Panc1 (cell line): Measurements from ENCODE around the gene TPI1. TPM values are rescaled to one million over a fixed set of nuclear protein-coding genes. Genes with fewer than 3 reads are reported as not detected.

Experiments
- ATAC-seq: fragments of 200-7000 bp; cut with Tn5 transposase; 2 replicates; pipeline ENCODE4 v1.9.1; 2020; ENCODE audit warnings: mild to moderate bottlenecking, moderate library complexity
- BruUV-seq: library from RNA; stranded (reverse); fragments of 400-500 nt; replicated peaks from 2 replicates; lab custom pipeline; 2021; lab: Mats Ljungman, UMichigan
- CTCF ChIA-PET: fragments of 300-600 bp; sonication (Branson Sonifier 250); formaldehyde crosslinking; loops from one replicate; lab custom pipeline; 2022; ENCODE audit warnings: antibody characterized with exemption; lab: Charles Lee
- POLR2A ChIA-PET: fragments of 300-600 bp; sonication (Branson Sonifier 250); formaldehyde crosslinking; loops from one replicate; lab custom pipeline; 2022; ENCODE audit warnings: antibody characterized with exemption; lab: Charles Lee
- DNase-seq: peaks from one replicate; pipeline ENCODE4 v3.0.0-alpha.2; 2010; ENCODE audit warnings: low read depth, low spot score
- H3K27ac ChIP-seq: 2 replicates; pipeline ENCODE4 v1.5.1; 2011; ENCODE audit warnings: mild to moderate bottlenecking, low read length, inconsistent platforms
- H3K27me3 ChIP-seq: fragments of 200-500 bp; sonication (Bioruptor generic); 2 replicates; pipeline ENCODE4 v1.6.0; 2014; ENCODE audit warnings: low read length, inconsistent platforms; ENCODE audit not compliant: control insufficient read depth, insufficient read depth
- H3K36me3 ChIP-seq: fragments of 200-500 bp; sonication (Bioruptor generic); 2 replicates; pipeline ENCODE4 v1.5.1; 2014; ENCODE audit warnings: inconsistent platforms, mild to moderate bottlenecking, low read length, moderate library complexity; ENCODE audit not compliant: control insufficient read depth, insufficient read depth
- H3K4me1 ChIP-seq: 2 replicates; pipeline ENCODE4 v1.5.1; 2011; ENCODE audit warnings: inconsistent platforms, mild to moderate bottlenecking, low read length, moderate library complexity; ENCODE audit not compliant: control insufficient read depth, insufficient read depth
- H3K4me3 ChIP-seq, 2 experiments: 2 replicates each; pipeline ENCODE4 v1.5.1; 2011 to 2012; ENCODE audit warnings: low read depth in 2 of 2, low read length in 2 of 2, mild to moderate bottlenecking in 2 of 2, inconsistent platforms in 1 of 2, moderate library complexity in 1 of 2
- H3K9me3 ChIP-seq: fragments of 200-500 bp; sonication (Bioruptor generic); 2 replicates; pipeline ENCODE4 v1.5.1; 2014; ENCODE audit warnings: low read depth, mild to moderate bottlenecking, inconsistent platforms, low read length, moderate library complexity; ENCODE audit not compliant: control insufficient read depth, insufficient read depth
- CTCF ChIP-seq: fragments of 450-650 bp; IDR thresholded peaks from 2 replicates; pipeline ENCODE4 v1.5.1; 2017; ENCODE audit warnings: mild to moderate bottlenecking
- POLR2AphosphoS5 ChIP-seq: IDR thresholded peaks from 2 replicates; pipeline ENCODE4 v1.6.1; 2012; ENCODE audit warnings: mild to moderate bottlenecking, low read depth, low read length, moderate library complexity
- REST ChIP-seq, 2 experiments: IDR thresholded peaks; 2 replicates each; pipeline ENCODE4 v1.6.1; 2011 to 2012; ENCODE audit warnings: low read depth in 2 of 2, control low read depth in 1 of 2, low read length in 1 of 2, mild to moderate bottlenecking in 1 of 2, moderate library complexity in 1 of 2; ENCODE audit not compliant: insufficient read depth in 1 of 2
- SIN3A ChIP-seq: IDR thresholded peaks from 2 replicates; pipeline ENCODE4 v1.6.1; 2012; ENCODE audit warnings: low read depth, mild to moderate bottlenecking, low read length, moderate library complexity, borderline replicate concordance; ENCODE audit not compliant: insufficient read depth
- TCF7L2 ChIP-seq: IDR thresholded peaks from 2 replicates; pipeline ENCODE4 v1.6.1; 2011; ENCODE audit warnings: mild to moderate bottlenecking, low read depth, low read length, inconsistent platforms
- in situ Hi-C: cut with HindIII; loops from 2 replicates; pipeline ENCODE4 v1.10.0; 2016; ENCODE audit warnings: low sequenced_read_pairs, low pct_unique_long_range_greater_than_20kb
- intact Hi-C: fragments of 100-400 bp; cut with micrococcal nuclease; formaldehyde crosslinking; loops from one replicate; pipeline ENCODE4 v1.10.0; 2022; ENCODE audit not compliant: unreplicated experiment
- total RNA-seq: library from RNA; stranded (reverse); gene quantifications from one replicate; pipeline ENCODE4 v1.2.1, GENCODE V29; 2021; ENCODE audit not compliant: unreplicated experiment

TPI1 gene
- total RNA-seq, 1 experiment from 2014 or later: 693 TPM

- ChIA-PET CTCF (no interaction called here), POLR2A (interaction anchor here (0.6 to 0.9 kb wide), 5 partner anchors 14 to 100 kb away, joined by 3 to 17 read pairs (median 7); partner anchors contain the start of genes PTMS and USP5)
- DNase-seq: no peak
- intact Hi-C loops: no loop called here
- TF ChIP-seq CTCF: no peak
- TF ChIP-seq TCF7L2: no peak
- TF ChIP-seq SIN3A: no peak
- no peak for TF ChIP-seq REST (IDR thresholded peaks at IDR 0.05; ENCODE audit: insufficient read depth in 1 of 2, low read depth in 2 of 2, low read length in 1 of 2)
- TF ChIP-seq POLR2AphosphoS5: no peak
- Histone ChIP-seq H3K9me3 (no peaks in the 10 kb centered on the region), H3K36me3 (peaks cover 6% of the 10 kb centered on the region; the same call in 1 of the 2 replicates), H3K27ac (peak overlapping the region; percentile 82), H3K4me1 (peaks cover 27% of the 10 kb centered on the region), H3K4me3 (peak overlapping the region; percentile 61 to 92; a peak in 3 of 4 replicates), H3K27me3 (no peaks in the 10 kb centered on the region)
- no peak for ATAC-seq
- in situ Hi-C loops: no loop called here
- no TSS peak for BruUV-seq
These were observed 990 bp upstream of the TPI1 start for GRCh38 chr12:6866163-6866919.

GRCh38 chr12:6866920-6867412, 365 bp upstream of the TPI1 start:
- ATAC-seq: peak; percentile 53
- H3K4me1 ChIP-seq: peaks cover 28% of the 10 kb centered on the region
- ChIA-PET POLR2A (interaction anchor here (0.6 to 0.9 kb wide), 7 partner anchors 15 to 178 kb away, joined by 3 to 17 read pairs (median 8); partner anchors contain the start of genes PTMS, USP5 and ZNF384), CTCF (no interaction called here)
- no peaks in the 10 kb centered on the region for H3K9me3 ChIP-seq
- H3K36me3 ChIP-seq: peaks cover 6% of the 10 kb centered on the region; the same call in 1 of the 2 replicates
- DNase-seq: no peak
- H3K4me3 ChIP-seq: peak overlapping the region; percentile 61 to 92
- intact Hi-C loops (no loop called here), in situ Hi-C loops (no loop called here)
- no peak for TF ChIP-seq SIN3A
- no peak for TF ChIP-seq POLR2AphosphoS5
- no peak for TF ChIP-seq TCF7L2
- TF ChIP-seq CTCF: no peak
- no peak for TF ChIP-seq REST (IDR thresholded peaks at IDR 0.05; ENCODE audit: insufficient read depth in 1 of 2, low read depth in 2 of 2, low read length in 1 of 2)
- peak overlapping the region; percentile 82 for H3K27ac ChIP-seq
- no peaks in the 10 kb centered on the region for H3K27me3 ChIP-seq
- BruUV-seq: no TSS peak
